Ureter (tissue), 1 donor: ENCODE results near the gene IGSF21. TPM values are rescaled to one million over a fixed set of nuclear protein-coding genes. Genes with fewer than 3 reads are reported as not detected.
"Not testable (repeated sequence)": the region's sequence is repeated elsewhere in the genome, so short reads cannot be mapped to it uniquely, and the experiment has no call there.

Source experiments
- DNase-seq: peaks from one replicate; pipeline ENCODE4 v3.0.0-alpha.2; 2020; ENCODE audit warnings: low spot score
- total RNA-seq: library from RNA; stranded (reverse); gene quantifications from one replicate; pipeline ENCODE4 v1.2.4, GENCODE V29; 2023
- donor health status: DM: yes; HTN: yes; CAD: no.

The IGSF21 gene
- total RNA-seq, 1 donor from 2014 or later: 6.6 TPM

GRCh38 chr1:18401921-18402320, 294.3 kb downstream of the IGSF21 start:
- DNase-seq: no peak

- DNase-seq: no peak
Measured at GRCh38 chr1:18404460-18404859, 296.9 kb downstream of the IGSF21 start.

- DNase-seq: no peak
Measured at GRCh38 chr1:18407166-18408045, 299.8 kb downstream of the IGSF21 start.

GRCh38 chr1:18408656-18409370, 301.2 kb downstream of the IGSF21 start:
- DNase-seq: no peak

GRCh38 chr1:18409609-18410237, 302.1 kb downstream of the IGSF21 start:
- no peak for DNase-seq

GRCh38 chr1:18410407-18410806, 302.8 kb downstream of the IGSF21 start:
- no peak for DNase-seq

- no peak for DNase-seq
Measured at GRCh38 chr1:18411321-18411720, 303.7 kb downstream of the IGSF21 start.

- DNase-seq: no peak
Measured at GRCh38 chr1:18411820-18412641, 304.4 kb downstream of the IGSF21 start.

GRCh38 chr1:18412882-18413353, 305.3 kb downstream of the IGSF21 start:
- no peak for DNase-seq

- no peak for DNase-seq
Measured at GRCh38 chr1:18413541-18414305, 306.1 kb downstream of the IGSF21 start.

GRCh38 chr1:18414321-18414720, 306.7 kb downstream of the IGSF21 start:
- DNase-seq: no peak

GRCh38 chr1:18414872-18415447, 307.4 kb downstream of the IGSF21 start:
- no peak for DNase-seq

- DNase-seq: no peak
Measured at GRCh38 chr1:18415448-18416027, 307.9 kb downstream of the IGSF21 start.

GRCh38 chr1:18416126-18416525, 308.5 kb downstream of the IGSF21 start:
- not testable (repeated sequence) for DNase-seq

- no peak for DNase-seq
Measured at GRCh38 chr1:18417316-18418269, 310.0 kb downstream of the IGSF21 start.

GRCh38 chr1:18419113-18419844, 311.7 kb downstream of the IGSF21 start:
- DNase-seq: no peak

GRCh38 chr1:18419845-18420184, 312.2 kb downstream of the IGSF21 start:
- no peak for DNase-seq

- DNase-seq: no peak
Measured at GRCh38 chr1:18422076-18422777, 314.6 kb downstream of the IGSF21 start.
